Suprapubic skin (tissue), 4 donors: ENCODE results near the gene ZER1.

Source experiments
- EP300 ChIP-seq: sonication (generic); formaldehyde crosslinking; IDR thresholded peaks from one replicate; pipeline ENCODE4 v1.6.1; 2017; ENCODE audit warnings: antibody characterized with exemption
- POLR2A ChIP-seq, 2 donors: fragments of 450-650 bp; IDR thresholded peaks; one replicate each; pipeline ENCODE4 v1.6.1; 2017; ENCODE audit warnings: antibody characterized with exemption in 2 of 2, mild to moderate bottlenecking in 2 of 2, moderate library complexity in 2 of 2
- POLR2AphosphoS5 ChIP-seq, 3 donors: sonication (generic); formaldehyde crosslinking; IDR thresholded peaks; one replicate each; pipeline ENCODE4 v1.6.1; 2017; ENCODE audit warnings: antibody characterized with exemption in 3 of 3
- TF ChIP-seq, protein P1 (sequence below), 2 donors: fragments of 200-600 bp in 1 of 2; fragments of 450-650 bp in 1 of 2; sonication (generic) in 1 of 2; IDR thresholded peaks; one replicate each; pipeline ENCODE4 v1.5.1; 2016 to 2019; ENCODE audit warnings: antibody characterized with exemption in 2 of 2, mild to moderate bottlenecking in 1 of 2, moderate library complexity in 1 of 2

DNA sequence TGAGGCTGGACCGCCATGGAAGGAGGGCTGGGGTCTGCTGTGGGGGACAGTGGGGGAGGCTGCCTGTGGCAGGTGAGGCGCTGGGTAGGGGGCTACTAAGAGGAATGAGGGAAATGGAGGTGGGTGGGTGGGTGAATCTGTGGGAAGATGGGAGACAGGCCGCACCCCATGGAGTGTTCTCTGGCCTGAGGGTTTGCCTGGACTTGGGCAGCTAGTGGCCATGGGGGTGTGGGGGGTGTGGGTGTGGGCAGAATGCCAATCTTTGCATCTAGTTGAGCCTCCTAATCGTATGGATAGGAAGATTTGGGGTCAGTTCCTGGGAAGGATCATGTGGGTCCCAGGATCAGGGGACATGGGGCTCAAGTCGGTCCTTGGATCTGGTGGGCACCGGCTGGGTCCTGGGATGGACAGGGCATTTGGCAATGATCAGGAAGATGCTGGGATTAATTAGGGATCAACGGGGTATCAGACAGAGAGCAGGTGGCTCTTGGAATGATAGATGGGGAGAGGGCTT lies 48.3 kb downstream of the ZER1 start:
- TF ChIP-seq, protein P1, sequence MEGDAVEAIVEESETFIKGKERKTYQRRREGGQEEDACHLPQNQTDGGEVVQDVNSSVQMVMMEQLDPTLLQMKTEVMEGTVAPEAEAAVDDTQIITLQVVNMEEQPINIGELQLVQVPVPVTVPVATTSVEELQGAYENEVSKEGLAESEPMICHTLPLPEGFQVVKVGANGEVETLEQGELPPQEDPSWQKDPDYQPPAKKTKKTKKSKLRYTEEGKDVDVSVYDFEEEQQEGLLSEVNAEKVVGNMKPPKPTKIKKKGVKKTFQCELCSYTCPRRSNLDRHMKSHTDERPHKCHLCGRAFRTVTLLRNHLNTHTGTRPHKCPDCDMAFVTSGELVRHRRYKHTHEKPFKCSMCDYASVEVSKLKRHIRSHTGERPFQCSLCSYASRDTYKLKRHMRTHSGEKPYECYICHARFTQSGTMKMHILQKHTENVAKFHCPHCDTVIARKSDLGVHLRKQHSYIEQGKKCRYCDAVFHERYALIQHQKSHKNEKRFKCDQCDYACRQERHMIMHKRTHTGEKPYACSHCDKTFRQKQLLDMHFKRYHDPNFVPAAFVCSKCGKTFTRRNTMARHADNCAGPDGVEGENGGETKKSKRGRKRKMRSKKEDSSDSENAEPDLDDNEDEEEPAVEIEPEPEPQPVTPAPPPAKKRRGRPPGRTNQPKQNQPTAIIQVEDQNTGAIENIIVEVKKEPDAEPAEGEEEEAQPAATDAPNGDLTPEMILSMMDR (IDR thresholded peaks at IDR 0.05), result no peak
- TF ChIP-seq EP300 (no peak), POLR2A (IDR thresholded peaks at IDR 0.05) (no peak), POLR2AphosphoS5 (IDR thresholded peaks at IDR 0.05) (no peak)
